Measurements from ENCODE around the gene RPRM. TPM values are rescaled to one million over a fixed set of nuclear protein-coding genes. Genes with fewer than 3 reads are reported as not detected.
"Not testable (repeated sequence)": the region's sequence is repeated elsewhere in the genome, so short reads cannot be mapped to it uniquely, and the experiment has no call there.

Gene RPRM
- total RNA-seq, 1 donor from 2014 or later, result 0.20 TPM

DNA sequence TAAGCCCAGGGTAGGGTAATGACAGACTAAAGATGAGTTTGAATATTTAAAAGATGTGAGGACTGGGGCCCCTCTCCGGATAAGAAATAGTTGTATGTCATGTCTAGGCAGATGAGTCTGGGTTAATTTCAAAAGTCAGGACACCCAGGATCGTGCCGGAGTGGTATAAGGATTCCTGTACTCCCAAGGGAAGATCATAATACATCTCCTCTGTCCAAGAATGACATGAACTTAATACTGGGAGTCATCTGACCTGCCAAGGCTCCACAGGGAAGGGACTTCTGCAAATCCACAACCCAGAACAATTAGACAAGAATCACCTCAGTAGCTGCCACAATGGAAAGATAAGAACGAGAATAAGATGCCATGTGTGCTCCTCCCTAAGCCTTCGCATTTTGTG is 17.1 kb downstream of the RPRM start:
- intact Hi-C loops (cut with micrococcal nuclease), result no loop called here

DNA sequence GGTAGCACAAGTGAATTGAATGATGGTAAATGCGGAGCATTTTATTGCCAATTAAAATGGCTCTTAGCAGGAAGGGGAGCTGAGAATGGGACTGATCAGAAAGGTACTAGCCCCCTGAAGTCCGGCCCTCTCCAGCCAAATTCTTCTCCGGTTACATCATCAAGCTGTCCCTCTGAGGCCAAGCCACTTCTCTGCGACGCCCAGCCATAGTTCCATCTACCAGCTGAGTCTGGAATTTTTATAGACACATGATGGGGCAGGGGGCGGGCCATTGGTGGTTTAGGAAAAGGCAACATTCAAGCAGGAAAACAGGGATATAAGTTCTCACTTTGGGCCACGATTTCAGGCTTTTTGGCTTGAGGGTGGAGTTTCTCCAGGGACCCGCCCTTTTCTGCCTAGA is 22.7 kb downstream of the RPRM start:
- intact Hi-C loops (cut with micrococcal nuclease), result no loop called here

DNA sequence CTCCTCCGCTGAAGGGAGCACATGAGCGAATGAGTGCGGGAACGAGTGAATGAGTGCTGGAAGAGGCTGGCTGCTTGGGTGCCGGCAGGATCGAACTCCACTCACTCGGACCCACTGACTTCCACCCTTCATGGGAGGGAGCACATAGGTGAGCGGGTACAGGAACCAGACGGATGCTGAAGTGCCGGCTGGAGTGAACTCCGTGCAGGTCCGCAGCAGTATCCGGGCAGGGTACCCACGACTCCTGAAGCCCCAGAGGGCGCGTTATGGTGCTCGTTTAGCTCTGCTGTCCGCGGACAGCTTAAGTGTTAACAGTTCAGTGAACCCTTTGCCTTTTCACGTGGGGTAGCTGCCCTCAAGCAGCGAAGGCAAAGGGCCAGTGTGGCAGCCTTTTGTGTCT is 23.2 kb downstream of the RPRM start:
- intact Hi-C loops (cut with micrococcal nuclease), result no loop called here

DNA sequence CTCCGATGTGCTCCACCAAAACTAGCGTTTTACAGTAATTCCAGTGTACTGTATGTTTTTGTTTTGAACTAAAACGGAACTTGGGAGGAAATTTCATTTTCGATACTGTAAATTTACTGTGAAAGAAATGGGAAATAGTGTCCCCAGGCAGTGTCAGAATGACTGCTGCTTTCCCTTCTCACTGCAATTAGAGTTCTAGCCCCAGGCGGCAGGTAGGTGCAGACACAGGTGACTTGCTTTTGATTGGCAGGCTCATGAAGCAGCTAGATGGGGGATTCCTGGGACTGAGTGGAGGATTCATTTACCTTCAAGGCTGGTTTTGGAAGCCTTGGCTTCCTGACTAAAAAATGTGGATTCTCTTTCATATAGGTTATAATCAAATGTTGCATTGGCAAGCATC is 27.0 kb downstream of the RPRM start:
- intact Hi-C loops (cut with micrococcal nuclease), result no loop called here

DNA sequence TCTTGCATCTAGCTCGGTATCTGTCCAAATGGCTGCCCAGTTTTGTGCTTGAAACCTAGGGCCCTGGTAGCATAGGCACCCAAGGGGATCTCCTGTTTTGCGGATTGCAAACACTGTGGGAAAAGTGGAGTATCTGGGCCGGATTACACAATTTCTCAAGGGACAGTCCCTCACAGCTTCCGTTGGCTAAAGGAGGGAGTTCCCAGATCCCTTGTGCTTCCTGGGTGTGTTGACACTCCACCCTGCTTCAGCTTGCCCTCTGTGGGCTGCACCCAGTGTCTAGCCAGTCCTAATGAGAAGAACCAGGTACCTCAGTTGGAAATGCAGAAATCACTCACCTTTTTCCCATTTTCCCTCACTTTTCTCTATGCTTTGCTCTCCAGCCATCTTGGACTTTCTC is 35.5 kb downstream of the RPRM start:
- intact Hi-C loops (cut with micrococcal nuclease), result no loop called here

DNA sequence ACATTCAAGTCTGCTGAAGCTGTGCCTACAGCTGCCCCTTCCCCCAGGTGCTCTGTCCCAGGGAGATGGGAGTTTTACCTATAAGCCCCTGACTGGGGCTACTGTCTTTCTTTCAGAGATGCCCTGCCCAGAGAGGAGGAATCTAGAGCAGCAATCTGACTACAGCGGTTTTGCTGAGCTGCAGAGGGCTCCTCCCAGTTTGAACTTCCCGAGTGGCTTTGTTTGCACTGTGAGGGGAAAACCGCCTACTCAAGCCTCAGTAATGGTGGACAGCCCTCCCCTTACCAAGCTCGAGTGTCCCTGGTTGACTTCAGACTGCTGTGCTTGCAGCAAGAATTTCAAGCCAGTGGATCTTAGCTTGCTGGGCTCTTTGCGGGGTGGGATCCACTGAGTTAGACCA is 35.9 kb downstream of the RPRM start:
- intact Hi-C loops (cut with micrococcal nuclease), result not testable (repeated sequence)

DNA sequence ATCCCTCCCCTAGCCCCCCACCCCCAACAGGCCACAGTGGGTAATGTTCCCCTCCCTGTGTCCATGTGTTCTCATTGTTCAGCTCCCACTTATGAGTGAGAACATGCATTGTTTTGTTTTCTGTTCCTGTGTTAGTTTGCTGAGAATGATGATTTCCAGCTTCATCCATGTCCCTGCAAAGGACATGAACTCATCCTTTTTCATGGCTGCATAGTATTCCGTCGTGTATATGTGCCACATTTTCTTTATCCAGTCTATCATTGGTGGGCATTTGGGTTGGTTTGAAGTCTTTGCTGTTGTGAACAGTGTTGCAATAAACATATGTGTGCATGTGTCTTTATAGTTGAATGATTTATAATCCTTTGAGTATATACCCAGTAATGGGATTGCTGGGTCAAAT is 38.5 kb downstream of the RPRM start:
- intact Hi-C loops (cut with micrococcal nuclease), result not testable (repeated sequence)

DNA sequence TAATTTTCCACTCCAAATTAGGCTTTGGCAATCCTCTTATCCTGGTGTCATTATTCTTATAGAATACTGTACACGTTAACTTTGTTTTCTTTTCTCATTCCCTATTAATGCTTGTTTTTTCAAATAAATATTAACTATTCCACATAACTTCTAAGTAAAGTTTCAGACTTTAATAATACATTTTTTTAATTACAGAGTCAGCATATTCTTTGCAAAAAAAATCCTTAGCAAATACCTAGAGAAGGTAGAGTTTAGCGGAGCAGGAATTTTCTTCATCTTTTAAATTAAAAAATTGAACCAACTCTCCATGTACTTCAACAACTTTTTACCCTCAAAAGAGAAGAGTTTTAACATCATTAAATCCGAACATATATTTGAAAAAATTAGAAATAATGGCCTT is 45.2 kb downstream of the RPRM start:
- intact Hi-C loops (cut with micrococcal nuclease), result no loop called here

DNA sequence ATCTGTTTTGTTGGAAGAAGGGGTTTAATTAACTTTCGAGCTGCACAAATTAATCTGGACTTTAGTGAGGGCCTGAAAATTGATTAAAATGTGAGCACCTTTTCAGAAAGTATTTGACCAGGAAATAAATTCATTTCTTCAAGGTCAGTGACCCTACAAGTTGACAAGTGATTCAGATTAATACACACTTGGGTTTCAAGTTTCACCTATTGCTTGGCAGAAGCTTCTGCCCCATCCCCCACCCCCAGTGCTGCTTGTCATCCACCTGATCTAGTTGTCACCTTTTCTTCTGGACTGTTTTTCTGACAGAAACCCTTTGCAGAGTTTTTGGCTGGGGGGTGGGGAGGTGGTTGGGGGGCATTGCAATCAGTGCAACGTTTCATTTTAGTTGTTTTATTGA is 46.2 kb downstream of the RPRM start:
- intact Hi-C loops (cut with micrococcal nuclease), result no loop called here

DNA sequence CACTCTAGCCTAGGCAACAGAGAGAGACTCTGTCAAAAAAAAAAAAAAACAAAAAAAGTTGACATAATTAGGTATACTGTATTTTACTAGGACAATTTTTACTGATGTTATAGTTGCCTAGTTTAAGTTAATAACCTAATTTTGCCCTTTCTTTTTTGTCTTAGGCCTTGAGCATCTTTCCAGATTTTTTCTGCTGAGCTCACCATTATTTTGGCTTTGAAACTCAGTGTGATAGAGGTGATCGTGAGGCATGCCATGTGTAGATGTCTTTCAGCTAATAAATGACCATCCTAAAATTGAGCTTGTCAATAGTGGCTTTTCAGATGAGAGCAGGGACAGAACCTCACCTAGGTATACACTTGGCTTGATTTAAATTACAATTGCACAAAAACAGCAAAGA is 47.4 kb downstream of the RPRM start:
- intact Hi-C loops (cut with micrococcal nuclease), result no loop called here

Measured in T-helper 1 cell treated with Interleukin-12 subunit alpha and Interleukin-12 subunit beta and Interleukin-4 antibody, amounts not matched to agents 30 ng/mL and 1 ng/mL, for 36 hours (primary cell).